ENCODE measurements around the gene PIK3R4.

The PIK3R4 gene

DNA sequence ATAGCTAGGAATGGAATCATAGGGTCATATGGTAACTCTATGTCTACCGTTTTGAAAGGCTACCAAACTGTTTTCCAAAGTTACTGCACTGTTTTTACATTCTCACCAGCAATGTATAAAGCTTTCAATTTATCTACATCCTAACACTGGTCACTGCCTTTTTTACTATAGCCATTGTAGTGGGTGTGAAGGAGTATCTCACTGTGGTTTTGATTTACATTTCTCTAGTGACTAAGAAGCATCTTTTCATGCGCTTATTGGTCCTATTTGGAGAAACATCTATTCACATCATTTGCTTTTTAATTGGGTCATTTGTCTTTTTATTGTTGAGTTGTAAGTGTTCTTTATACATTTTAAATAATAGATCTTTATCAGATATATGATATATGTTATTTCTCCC lies 53.3 kb downstream of the PIK3R4 start:
- peaks cover 3% of the 10 kb centered on the region for H3K36me3 ChIP-seq (ENCODE audit: control insufficient read depth, insufficient read depth, low read length)
- H3K4me3 ChIP-seq (ENCODE audit: insufficient read depth, low read depth, low read length): no peak overlapping the region
- 57 to 94% methylated on average over 1 to 2 of the region's 2 CpGs for WGBS, 2 experiments
- no peaks in the 10 kb centered on the region for H3K27me3 ChIP-seq (ENCODE audit: control insufficient read depth, insufficient read depth, low read length, poor library complexity, severe bottlenecking)
- H3K27ac ChIP-seq (ENCODE audit: insufficient read depth, low read depth, low read length, poor library complexity, severe bottlenecking): no peak overlapping the region
- no peaks in the 10 kb centered on the region for H3K9me3 ChIP-seq (ENCODE audit: control insufficient read depth, low read length)
- H3K4me1 ChIP-seq (ENCODE audit: control insufficient read depth, insufficient read depth, low read length): no peaks in the 10 kb centered on the region

DNA sequence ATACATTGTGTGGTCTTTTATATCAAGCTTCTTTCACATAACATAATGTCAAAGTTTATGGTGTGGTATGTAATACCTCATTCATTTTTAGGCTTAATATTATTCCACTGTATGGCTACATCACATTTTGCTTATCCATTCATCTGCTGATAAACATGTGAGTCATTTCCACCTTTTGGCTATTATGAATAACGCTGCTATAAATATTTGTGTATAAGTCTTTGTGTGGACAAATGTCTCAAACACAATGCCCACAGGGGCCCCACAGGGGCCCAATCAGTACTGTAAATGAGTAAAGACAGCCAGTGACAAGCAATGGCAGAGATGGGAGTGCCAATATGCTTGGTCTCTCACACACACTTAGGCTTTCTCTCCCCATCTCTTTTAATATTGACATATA lies 54.2 kb downstream of the PIK3R4 start:
- no peak overlapping the region for H3K27ac ChIP-seq (ENCODE audit: insufficient read depth, low read depth, low read length, poor library complexity, severe bottlenecking)
- no peak overlapping the region for H3K4me3 ChIP-seq (ENCODE audit: insufficient read depth, low read depth, low read length)
- peaks cover 3% of the 10 kb centered on the region for H3K36me3 ChIP-seq (ENCODE audit: control insufficient read depth, insufficient read depth, low read length)
- H3K4me1 ChIP-seq (ENCODE audit: control insufficient read depth, insufficient read depth, low read length): no peaks in the 10 kb centered on the region
- 100% methylated on average over 1 of the region's 1 CpG for whole genome bisulfite sequencing, 2 experiments
- no peaks in the 10 kb centered on the region for H3K27me3 ChIP-seq (ENCODE audit: control insufficient read depth, insufficient read depth, low read length, poor library complexity, severe bottlenecking)
- H3K9me3 ChIP-seq (ENCODE audit: control insufficient read depth, low read length): no peaks in the 10 kb centered on the region

DNA sequence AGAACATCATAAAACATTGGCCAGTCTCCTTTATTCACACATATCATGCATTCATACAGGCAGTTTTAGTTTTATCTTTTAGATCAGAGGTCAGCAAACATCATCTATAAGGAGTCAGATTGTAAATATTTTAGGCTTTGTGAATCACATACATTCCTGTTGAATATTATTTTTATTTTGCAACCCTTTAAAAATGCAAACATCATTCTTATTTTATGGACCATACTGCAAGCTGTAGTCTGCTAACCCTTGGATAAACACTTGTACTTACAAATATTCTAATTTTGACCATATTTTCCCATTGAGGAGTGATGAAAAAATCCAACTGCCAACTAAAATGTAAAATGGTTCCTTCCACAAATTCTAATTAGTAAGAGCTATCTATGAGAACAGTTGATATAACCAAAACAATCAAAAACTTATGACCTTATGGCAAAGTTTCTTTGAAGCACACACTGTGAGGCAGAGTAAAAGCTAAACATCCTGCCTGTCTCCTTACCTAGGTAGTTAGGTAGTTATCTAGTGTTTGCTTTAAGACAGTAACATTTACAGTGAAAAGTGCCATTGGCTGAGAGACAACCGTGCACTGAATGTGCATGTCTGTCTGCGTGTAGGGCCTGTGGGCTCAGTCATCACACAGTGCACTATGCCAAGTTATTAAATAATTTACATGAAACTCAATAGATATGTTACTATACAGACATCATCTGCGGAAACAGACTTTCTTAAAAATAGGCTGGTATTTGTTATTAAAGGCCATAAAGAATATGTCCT lies 57.7 kb downstream of the PIK3R4 start:
- Histone ChIP-seq H3K27me3 (ENCODE audit: control insufficient read depth, insufficient read depth, low read length, poor library complexity, severe bottlenecking) (no peaks in the 10 kb centered on the region), H3K4me1 (ENCODE audit: control insufficient read depth, insufficient read depth, low read length) (no peaks in the 10 kb centered on the region), H3K36me3 (ENCODE audit: control insufficient read depth, insufficient read depth, low read length) (peaks cover 4% of the 10 kb centered on the region), H3K27ac (ENCODE audit: insufficient read depth, low read depth, low read length, poor library complexity, severe bottlenecking) (no peak overlapping the region), H3K4me3 (ENCODE audit: insufficient read depth, low read depth, low read length) (no peak overlapping the region), H3K9me3 (ENCODE audit: control insufficient read depth, low read length) (no peaks in the 10 kb centered on the region)
- WGBS, 2 experiments: 94 to 100% methylated on average over 2 of the region's 3 CpGs

DNA sequence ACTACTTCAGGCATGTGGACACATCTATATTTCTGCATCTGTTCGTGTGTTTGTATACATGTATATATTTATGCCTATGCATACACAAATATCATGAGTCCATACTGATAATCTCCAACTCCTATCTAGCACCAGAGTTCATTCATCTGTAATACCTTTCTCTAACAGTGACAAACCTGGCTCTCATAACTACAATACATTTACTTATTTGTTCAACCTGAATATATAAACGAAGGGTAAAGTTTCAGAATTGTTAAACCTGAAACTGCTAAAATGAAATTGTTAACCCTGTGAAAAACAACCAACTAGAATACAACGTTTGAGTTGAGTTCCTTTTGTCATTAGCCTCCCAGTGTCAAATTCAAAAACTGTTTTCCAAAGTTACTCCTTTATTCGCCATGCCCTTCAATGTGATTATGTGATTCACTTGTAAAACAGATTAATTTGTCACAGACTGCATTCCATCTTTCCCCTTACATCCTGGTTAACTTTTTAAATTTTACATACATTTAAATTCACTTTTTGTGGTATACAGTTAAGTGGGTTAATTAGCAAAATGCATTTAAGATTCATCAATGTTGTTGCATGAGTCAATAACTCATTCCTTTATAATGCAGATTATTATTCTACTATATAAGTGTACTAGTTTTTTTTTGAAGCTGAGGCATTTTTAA lies 58.5 kb downstream of the PIK3R4 start:
- Histone ChIP-seq H3K4me1 (ENCODE audit: control insufficient read depth, insufficient read depth, low read length) (no peaks in the 10 kb centered on the region), H3K4me3 (ENCODE audit: insufficient read depth, low read depth, low read length) (no peak overlapping the region), H3K27ac (ENCODE audit: insufficient read depth, low read depth, low read length, poor library complexity, severe bottlenecking) (no peak overlapping the region), H3K9me3 (ENCODE audit: control insufficient read depth, low read length) (no peaks in the 10 kb centered on the region), H3K36me3 (ENCODE audit: control insufficient read depth, insufficient read depth, low read length) (peaks cover 7% of the 10 kb centered on the region), H3K27me3 (ENCODE audit: control insufficient read depth, insufficient read depth, low read length, poor library complexity, severe bottlenecking) (no peaks in the 10 kb centered on the region)
- WGBS, 2 experiments: 88 to 98% methylated on average over 4 of the region's 4 CpGs

DNA sequence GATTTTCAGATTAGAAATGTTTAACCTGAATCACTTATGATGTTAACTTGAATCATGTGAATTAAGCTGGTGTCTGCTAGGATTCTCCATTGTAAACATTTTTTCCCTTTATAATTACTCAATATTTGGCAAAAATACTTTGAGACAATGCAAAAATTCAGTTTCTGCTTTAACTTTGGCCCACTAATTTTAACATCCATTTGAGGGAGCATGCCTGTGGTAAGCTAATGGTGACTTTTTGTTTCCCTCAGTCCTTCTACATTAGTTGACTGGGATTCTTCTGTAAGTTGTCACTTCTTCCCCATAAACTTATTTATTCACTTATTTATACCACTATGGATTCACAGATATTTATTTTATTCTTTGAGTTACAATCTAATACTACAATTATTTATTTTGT lies 59.3 kb downstream of the PIK3R4 start:
- Histone ChIP-seq H3K9me3 (ENCODE audit: control insufficient read depth, low read length) (no peaks in the 10 kb centered on the region), H3K4me1 (ENCODE audit: control insufficient read depth, insufficient read depth, low read length) (no peaks in the 10 kb centered on the region), H3K27ac (ENCODE audit: insufficient read depth, low read depth, low read length, poor library complexity, severe bottlenecking) (no peak overlapping the region), H3K4me3 (ENCODE audit: insufficient read depth, low read depth, low read length) (no peak overlapping the region), H3K27me3 (ENCODE audit: control insufficient read depth, insufficient read depth, low read length, poor library complexity, severe bottlenecking) (no peaks in the 10 kb centered on the region), H3K36me3 (ENCODE audit: control insufficient read depth, insufficient read depth, low read length) (peaks cover 7% of the 10 kb centered on the region)

DNA sequence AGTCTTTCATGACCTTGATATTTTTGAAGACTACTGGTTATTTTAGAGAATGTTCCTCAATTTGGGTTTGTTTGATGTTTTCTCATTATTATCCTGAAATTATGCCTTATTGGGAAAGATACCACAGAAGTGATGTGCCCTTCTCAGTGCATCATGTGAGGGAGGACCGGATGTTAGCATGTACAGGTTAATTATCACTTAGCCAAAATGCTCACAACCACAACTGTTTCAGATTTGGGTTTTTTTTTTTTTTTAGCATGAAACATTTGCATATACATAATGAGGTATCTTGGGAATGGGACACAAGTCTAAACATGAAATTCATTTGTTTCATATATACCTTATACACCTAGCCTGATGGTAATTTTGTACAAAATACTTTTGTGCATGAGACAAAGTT lies 59.8 kb downstream of the PIK3R4 start:
- Histone ChIP-seq H3K4me1 (ENCODE audit: control insufficient read depth, insufficient read depth, low read length) (no peaks in the 10 kb centered on the region), H3K9me3 (ENCODE audit: control insufficient read depth, low read length) (no peaks in the 10 kb centered on the region), H3K4me3 (ENCODE audit: insufficient read depth, low read depth, low read length) (no peak overlapping the region), H3K36me3 (ENCODE audit: control insufficient read depth, insufficient read depth, low read length) (peaks cover 7% of the 10 kb centered on the region), H3K27ac (ENCODE audit: insufficient read depth, low read depth, low read length, poor library complexity, severe bottlenecking) (no peak overlapping the region), H3K27me3 (ENCODE audit: control insufficient read depth, insufficient read depth, low read length, poor library complexity, severe bottlenecking) (no peaks in the 10 kb centered on the region)
- 100% methylated on average over 1 of the region's 1 CpG for WGBS, 2 experiments

DNA sequence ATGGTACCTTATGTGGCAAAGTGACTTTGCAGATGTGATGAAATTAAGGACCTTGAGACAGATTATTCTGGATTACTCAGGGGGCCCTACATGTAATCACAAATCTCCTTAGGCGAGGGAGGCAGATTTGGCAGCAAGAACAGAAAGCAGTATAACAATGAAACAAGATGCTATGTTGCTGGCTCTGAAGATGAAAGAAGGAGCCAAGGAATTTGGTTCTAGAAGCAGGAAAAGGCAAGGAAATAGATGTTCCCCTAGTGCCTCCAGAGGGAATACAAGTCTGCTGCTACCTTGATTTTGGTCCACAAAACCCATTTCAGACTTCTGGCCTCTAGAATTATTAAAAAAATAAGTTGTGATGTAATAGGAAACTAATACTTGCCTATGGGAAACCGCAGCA lies 64.5 kb downstream of the PIK3R4 start:
- peaks cover 5% of the 10 kb centered on the region for H3K36me3 ChIP-seq (ENCODE audit: control insufficient read depth, insufficient read depth, low read length)
- H3K9me3 ChIP-seq (ENCODE audit: control insufficient read depth, low read length): no peaks in the 10 kb centered on the region
- H3K27me3 ChIP-seq (ENCODE audit: control insufficient read depth, insufficient read depth, low read length, poor library complexity, severe bottlenecking): no peaks in the 10 kb centered on the region
- no peak overlapping the region for H3K27ac ChIP-seq (ENCODE audit: insufficient read depth, low read depth, low read length, poor library complexity, severe bottlenecking)
- WGBS, 2 experiments: 90 to 100% methylated on average over 2 of the region's 2 CpGs
- H3K4me1 ChIP-seq (ENCODE audit: control insufficient read depth, insufficient read depth, low read length): no peaks in the 10 kb centered on the region
- no peak overlapping the region for H3K4me3 ChIP-seq (ENCODE audit: insufficient read depth, low read depth, low read length)

DNA sequence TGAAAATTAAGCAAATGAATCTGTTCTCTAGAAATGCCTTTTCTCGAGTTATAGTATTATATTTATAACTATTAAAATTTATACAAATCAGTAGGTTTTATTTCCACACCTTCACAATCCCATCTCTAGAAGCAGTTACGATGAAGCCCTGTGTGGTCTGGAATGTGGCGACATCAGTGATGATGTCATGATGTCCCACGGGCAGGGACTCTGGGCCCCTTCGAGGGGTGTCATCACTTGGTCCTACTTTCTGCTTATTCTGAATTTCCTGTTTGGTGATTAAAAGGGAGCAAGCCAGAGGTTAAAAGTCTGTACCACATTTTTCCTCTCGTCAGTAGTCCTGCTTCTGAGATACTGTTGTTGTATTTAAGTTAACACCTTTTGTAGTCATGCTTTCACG lies 67.4 kb downstream of the PIK3R4 start:
- Histone ChIP-seq H3K36me3 (ENCODE audit: control insufficient read depth, insufficient read depth, low read length) (peaks cover 5% of the 10 kb centered on the region), H3K9me3 (ENCODE audit: control insufficient read depth, low read length) (no peaks in the 10 kb centered on the region)
- 93 to 95% methylated on average over 6 of the region's 7 CpGs for WGBS, 2 experiments

DNA sequence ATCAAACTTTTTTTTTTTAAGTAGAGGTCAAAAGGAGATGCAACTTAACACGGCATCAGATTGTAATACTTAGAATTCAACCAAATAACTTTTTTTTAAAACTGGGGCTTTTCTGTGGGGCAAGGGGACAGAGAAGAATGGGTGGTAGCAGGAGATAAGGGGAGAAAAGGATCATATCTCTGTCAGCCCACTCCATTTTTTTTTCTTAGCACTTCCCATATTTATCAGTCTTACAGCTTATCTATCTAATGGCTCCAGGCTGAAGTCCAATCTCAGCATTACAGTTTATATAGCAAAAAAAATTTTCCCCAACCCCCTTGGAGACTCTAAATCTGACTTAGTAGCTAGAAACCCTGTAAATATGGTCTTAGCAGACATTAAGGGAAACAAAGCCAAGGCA lies 69.3 kb downstream of the PIK3R4 start:
- no peak overlapping the region for H3K4me3 ChIP-seq (ENCODE audit: insufficient read depth, low read depth, low read length)

More for the DNA sequence above, 67.4 kb downstream of the PIK3R4 start:
- no peaks in the 10 kb centered on the region for H3K4me1 ChIP-seq (ENCODE audit: control insufficient read depth, insufficient read depth, low read length)
- H3K27ac ChIP-seq (ENCODE audit: insufficient read depth, low read depth, low read length, poor library complexity, severe bottlenecking): no peak overlapping the region
- H3K27me3 ChIP-seq (ENCODE audit: control insufficient read depth, insufficient read depth, low read length, poor library complexity, severe bottlenecking): no peaks in the 10 kb centered on the region
- no peak overlapping the region for H3K4me3 ChIP-seq (ENCODE audit: insufficient read depth, low read depth, low read length)

DNA sequence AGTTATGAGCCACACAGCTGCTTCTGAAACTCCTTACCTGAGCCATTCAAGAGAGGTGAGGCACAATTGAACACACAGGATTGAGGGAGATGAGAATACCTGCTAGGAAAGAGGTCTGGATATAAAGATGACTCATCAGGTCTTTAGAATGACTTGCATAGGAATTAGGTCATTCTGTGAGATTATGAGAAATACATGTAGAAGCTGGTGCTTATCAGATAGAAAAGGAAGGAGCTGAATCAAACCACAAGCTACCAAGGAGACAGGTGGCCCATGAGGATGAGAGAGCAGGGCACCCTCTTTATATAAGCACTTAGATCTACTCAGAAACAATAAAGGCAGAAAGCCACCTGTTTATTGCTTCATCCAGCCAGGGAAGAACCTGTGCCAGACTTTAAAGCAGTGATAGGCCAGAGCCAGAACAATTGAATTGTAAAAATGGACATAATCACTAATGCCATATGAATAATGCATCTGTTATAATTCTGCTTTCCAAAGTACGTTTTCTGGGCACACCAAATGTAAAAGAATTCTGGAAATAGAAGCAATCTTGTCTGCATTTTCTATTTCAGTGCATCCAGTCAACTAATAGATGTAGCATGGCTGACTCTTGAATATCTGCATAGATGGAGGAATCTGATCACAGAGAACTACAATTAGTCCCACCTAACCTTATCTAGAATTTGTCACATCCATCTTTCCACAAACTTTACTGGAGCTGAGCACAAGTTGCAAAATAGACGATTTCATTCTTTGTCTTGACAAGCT lies 74.9 kb downstream of the PIK3R4 start:
- no peaks in the 10 kb centered on the region for H3K4me1 ChIP-seq (ENCODE audit: control insufficient read depth, insufficient read depth, low read length)
- no peaks in the 10 kb centered on the region for H3K36me3 ChIP-seq (ENCODE audit: control insufficient read depth, insufficient read depth, low read length)
- 93 to 96% methylated on average over 1 to 2 of the region's 2 CpGs for WGBS, 2 experiments
- H3K27me3 ChIP-seq (ENCODE audit: control insufficient read depth, insufficient read depth, low read length, poor library complexity, severe bottlenecking): no peaks in the 10 kb centered on the region
- H3K9me3 ChIP-seq (ENCODE audit: control insufficient read depth, low read length): no peaks in the 10 kb centered on the region
- H3K27ac ChIP-seq (ENCODE audit: insufficient read depth, low read depth, low read length, poor library complexity, severe bottlenecking): no peak overlapping the region
- H3K4me3 ChIP-seq (ENCODE audit: insufficient read depth, low read depth, low read length): no peak overlapping the region

More for the DNA sequence above, 69.3 kb downstream of the PIK3R4 start:
- H3K27ac ChIP-seq (ENCODE audit: insufficient read depth, low read depth, low read length, poor library complexity, severe bottlenecking): no peak overlapping the region
- no peaks in the 10 kb centered on the region for H3K4me1 ChIP-seq (ENCODE audit: control insufficient read depth, insufficient read depth, low read length)
- 100% methylated on average over 1 of the region's 1 CpG for WGBS, 2 experiments
- H3K27me3 ChIP-seq (ENCODE audit: control insufficient read depth, insufficient read depth, low read length, poor library complexity, severe bottlenecking): no peaks in the 10 kb centered on the region
- no peaks in the 10 kb centered on the region for H3K36me3 ChIP-seq (ENCODE audit: control insufficient read depth, insufficient read depth, low read length)
- H3K9me3 ChIP-seq (ENCODE audit: control insufficient read depth, low read length): no peaks in the 10 kb centered on the region
